Posterior vena cava (tissue), 2 donors: ENCODE results near the gene PTAFR. TPM values are rescaled to one million over a fixed set of nuclear protein-coding genes. Genes with fewer than 3 reads are reported as not detected.

Experiments
- DNase-seq: peaks from one replicate; pipeline ENCODE4 v3.0.0-alpha.2; 2020; ENCODE audit warnings: low spot score
- intact Hi-C, 2 donors: fragments of 100-400 bp; cut with DNase I; formaldehyde crosslinking; loops; one replicate each; pipeline versions ENCODE4 v1.14.1 to v1.14.2; 2022 to 2023
- total RNA-seq, 2 donors: library from RNA; stranded (reverse); fragmentation: NEBNext Ultra II Directional; extraction: Animal tissue kit (Norgen Biotek cat#: 25700); gene quantifications; one replicate each; pipeline ENCODE4 v1.2.1, GENCODE V29; 2021
- donor health status: DM: yes; HTN: yes; CAD: no.
- donor health status: DM: yes; HTN: yes; CAD: no.

PTAFR gene
- total RNA-seq, 2 donors from 2014 or later: 5.9 to 9.3 TPM

DNA sequence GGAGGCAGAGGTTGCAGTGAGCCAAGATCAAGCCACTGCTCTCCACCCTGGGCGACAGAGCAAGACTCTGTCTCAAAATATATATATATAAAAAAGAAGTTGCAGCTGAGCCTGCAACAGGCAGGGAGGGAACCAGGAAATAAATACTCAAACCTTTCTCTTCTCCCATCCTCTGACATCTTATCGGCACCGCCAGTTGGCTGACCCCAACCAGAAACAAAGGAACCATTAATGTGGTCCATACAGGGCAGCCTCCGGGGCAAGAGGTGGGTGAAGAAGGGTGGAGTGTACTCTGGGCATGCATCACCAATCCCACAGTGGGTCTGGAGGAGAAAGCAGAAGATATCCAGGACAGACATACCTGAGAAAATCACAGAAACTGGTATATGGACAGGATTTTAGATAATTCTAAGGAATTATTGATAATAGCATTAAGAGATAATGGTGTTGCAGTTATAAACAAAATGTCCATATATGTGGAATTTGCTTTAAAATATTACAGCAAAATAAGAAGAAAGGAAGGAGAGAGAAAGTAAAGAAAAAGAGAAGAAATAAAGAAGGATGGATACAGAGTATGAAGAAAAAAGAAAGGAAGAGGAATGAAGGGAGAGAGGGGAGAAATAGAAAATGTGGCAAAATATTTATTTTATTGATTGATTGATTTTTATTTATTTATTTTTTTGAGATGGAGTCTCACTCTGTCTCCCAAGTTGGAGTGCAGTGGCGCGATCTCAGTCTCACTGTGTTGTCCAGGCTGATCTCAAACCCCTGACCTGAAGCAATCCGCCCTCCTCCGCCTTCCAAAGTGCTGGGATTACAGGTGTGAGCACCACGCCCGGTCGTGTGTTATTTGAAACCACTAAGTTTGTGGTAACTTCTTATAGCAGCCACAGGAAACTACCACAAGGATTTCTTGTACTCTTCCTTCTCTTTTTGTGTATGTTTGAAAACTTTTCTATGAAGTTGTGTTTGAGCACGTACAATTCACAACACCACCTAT lies 4.1 kb upstream of the PTAFR start:
- DNase-seq: peak; percentile 43
- intact Hi-C loops: no loop called here

- DNase-seq: peak; percentile 74
- intact Hi-C loops: no loop called here
Measured at GRCh38 chr1:28178690-28179485, 2.4 kb upstream of the PTAFR start.

DNA sequence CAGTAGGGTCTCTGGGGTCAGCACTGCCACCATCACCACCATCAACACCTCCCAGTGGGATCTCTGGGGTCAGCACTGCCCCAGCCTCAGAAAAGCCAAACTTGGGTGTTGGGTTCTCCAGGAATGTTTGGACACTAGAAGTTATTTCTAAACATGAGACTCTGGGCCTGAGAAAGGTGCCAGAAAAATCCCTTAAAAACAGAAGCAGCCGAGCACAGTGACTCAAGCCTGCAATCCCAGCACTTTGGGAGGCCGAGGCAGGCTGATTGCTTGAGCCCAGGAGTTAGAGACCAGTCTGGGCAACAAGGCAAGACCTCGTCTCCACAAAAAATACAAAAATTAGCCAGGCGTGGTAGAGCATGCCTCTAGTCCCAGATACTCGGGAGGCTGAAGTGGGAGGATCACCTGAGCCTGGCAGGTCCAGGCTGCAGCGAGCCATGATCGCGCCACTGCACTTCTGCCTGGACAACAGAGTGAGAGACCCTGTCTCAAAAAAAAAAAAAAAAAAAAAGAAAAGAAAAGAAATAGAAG lies 470 bp downstream of the PTAFR start:
- DNase-seq: peak; percentile 48
- intact Hi-C loops: no loop called here

GRCh38 chr1:28173980-28174297 lies 2.6 kb downstream of the PTAFR start:
- intact Hi-C loops: no loop called here
- no peak for DNase-seq

DNA sequence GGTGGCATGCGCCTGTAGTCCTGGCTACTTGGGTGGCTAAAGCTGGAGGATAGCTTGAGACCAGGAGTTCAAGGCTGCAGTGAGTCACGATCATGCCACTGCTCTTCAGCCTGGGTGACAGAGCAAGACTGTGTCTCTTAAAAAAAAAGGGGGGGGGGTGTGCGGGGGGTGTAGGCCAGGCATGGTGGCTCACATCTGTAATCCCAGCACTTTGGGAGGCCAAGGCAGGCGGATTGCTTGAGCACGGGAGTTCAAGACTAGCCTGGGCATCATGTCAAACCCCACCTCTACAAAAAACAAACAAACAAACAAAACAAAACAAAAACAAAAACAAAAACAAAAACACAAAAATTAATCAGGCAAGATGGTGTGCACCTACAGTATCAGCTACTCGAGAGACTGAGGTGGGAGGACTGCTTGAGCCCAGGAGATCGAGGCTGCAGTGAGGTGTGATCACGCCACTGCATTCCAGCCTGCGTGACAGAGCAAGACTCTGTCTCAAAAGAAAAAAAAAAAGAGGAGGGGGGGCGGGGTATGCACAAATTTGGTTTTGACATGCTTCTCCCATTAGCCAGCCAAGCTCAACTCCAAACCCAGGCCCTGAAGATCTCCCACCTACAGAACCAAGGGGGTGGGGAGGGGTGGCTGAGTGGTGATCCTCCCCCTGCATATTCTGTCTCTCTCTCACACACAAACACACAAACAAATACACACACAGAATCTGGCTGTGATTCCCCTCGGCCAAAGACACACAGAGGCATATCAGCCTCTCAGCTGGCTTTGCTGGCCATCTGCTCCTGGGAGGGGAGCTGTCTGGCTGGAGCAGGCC lies 3.1 kb downstream of the PTAFR start:
- intact Hi-C loops: no loop called here
- peak; percentile 32 for DNase-seq

GRCh38 chr1:28172713-28173150 lies 3.8 kb downstream of the PTAFR start:
- intact Hi-C loops: no loop called here
- no peak for DNase-seq

DNA sequence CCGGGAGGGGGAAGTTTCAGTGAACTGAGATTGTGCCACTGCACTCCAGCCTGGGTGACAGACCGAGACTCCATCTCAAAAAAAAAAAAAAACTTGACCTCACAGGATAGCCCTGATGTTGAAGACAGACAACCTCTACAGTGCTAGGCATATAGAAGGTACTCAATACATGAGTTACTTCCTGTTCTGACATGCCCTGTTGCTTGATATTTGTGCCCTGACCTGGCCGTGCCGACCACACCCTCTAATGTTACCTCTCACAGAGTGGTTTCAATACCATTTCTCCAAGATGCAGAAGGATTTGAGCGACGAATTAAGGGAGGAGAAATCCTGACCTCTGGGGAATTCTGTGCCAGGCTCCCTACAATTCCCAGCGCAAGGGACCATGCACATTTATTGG lies 5.2 kb downstream of the PTAFR start:
- DNase-seq: no peak
- intact Hi-C loops: no loop called here

DNA sequence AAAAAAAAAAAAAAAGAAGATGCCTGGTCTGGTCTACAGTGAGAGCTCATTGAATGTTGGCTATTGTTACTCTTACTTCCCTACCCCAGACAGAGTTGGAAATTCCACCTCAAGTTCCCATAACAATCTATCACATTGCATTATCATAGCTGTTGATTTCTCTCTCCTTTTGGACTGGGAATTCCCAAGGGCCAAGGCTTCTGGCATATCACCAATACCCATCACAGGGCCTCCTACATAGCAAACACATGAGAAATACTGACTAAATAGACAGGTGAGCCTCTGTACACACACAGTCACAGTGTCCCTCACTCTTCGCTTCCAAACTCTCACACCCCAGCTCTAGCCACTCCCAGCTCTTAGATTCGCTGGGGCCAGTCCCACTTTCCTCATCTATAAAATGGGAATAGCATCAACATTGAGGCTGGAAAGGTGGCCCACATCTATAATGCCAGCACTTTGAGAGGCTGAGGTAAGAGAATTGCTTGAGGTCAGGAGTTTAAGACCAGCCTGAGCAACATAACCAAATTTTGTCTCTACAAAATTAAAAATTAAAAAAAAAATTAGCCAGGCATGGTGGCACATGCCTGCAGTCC lies 6.4 kb downstream of the PTAFR start:
- DNase-seq: no peak
- intact Hi-C loops: no loop called here

- intact Hi-C loops: no loop called here
- DNase-seq: peak; percentile 49
Measured at GRCh38 chr1:28163496-28164161, 12.9 kb downstream of the PTAFR start.

DNA sequence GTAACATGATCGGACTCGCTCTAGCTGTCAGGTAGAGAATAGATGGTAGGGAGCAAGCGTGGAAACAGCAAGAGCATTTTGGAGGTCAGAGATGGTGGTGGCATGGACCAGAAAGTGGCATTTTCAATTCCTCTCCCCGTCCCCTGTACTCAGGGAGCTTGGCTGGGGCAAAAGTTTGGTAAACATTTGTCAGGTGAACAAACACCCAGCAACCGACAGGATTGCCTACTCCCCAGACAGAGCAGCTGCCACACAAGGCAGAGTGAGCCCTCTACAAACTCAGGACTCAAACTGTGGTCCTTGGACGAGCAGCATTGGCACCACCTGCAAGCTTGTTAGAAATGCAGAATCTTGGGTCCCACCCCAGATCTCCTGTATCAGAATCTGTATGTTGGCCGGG lies 14.3 kb downstream of the PTAFR start:
- intact Hi-C loops: no loop called here
- DNase-seq: peak; percentile 36

DNA sequence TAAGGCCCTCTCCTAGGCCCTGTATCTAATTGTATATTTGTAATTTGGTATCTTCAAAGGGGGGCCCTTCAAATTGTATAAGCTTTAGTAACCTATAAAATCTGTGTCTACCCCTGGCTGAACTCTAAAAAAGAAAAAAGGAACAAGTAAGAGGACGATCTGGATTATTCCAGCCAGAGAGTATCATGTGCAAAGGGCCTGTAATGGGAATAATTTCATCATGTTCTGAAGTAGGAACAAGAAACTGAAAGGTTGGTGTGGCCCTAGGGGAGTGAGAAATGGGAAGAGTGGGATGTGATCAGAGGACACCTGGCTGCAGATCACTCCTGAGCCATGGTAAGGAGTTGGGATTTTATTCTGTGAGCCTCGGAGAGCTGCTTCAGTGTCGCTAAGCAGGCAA lies 14.7 kb downstream of the PTAFR start:
- peak; percentile 1 for DNase-seq
- intact Hi-C loops: no loop called here

- intact Hi-C loops: no loop called here
Measured at GRCh38 chr1:28160782-28161266, 15.7 kb downstream of the PTAFR start.

GRCh38 chr1:28159680-28160079 lies 16.8 kb downstream of the PTAFR start:
- no peak for DNase-seq
- intact Hi-C loops: no loop called here

More at GRCh38 chr1:28160782-28161266, 15.7 kb downstream of the PTAFR start:
- DNase-seq: peak; percentile 77

DNA sequence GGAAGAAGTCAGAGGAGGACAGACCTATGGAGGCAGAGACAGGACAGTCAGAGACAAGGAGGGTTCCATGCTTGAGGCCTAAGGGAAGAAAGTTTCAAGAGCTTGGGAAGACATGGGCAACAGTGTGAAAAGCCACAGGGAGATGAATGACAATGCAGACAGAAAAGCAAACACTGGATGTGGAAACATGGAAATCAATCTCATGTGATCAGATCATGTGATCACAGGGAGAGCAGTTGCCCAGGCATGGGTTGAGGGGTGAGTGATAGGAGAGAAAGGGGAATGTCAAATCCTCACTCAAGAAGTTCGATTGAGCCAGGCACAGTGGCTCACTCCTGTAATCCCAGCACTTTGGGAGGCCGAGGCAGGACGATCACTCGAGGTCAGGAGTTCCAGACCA lies 17.2 kb downstream of the PTAFR start:
- DNase-seq: no peak
- intact Hi-C loops: no loop called here

- intact Hi-C loops: no loop called here
- DNase-seq: no peak
Measured at GRCh38 chr1:28157894-28158293, 18.6 kb downstream of the PTAFR start.

DNA sequence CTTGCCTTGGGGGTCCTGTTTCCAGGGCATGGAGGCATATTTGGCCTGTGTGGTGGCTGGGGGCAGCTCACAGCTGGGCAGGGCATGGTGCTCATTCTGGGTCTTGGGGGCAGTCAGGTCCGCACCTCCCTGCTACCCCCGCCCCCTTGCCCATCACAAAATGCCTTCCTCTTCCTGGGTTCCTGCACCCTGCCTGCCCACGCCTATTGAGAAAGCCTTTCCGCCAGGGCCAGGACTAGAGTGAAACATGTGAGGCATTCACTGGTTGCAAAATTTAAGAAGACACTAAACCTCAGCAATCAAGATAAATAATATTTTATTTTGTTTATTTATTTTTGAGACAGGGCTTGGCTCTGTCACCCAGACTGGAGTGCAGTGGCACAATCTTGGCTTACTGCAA lies 19.7 kb downstream of the PTAFR start:
- no peak for DNase-seq
- intact Hi-C loops: no loop called here

DNA sequence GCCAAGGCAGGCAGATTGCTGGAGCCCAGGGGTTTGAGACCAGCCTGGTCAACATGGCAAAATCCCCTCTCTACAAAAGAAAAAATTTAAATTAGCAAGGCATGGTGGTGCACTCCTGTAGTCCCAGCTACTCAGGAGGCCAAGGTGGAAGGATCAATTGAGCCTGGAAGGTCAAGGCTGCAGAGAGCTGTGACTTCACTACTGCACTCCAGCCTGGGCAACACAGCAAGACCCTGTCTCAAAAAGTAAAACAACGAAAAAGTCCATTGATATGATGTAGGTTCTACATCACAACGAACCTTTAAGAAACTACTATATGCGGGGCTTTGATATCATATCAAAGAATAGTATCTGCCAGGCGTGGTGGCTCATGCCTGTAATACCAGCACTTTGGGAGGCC lies 20.9 kb downstream of the PTAFR start:
- intact Hi-C loops: no loop called here

GRCh38 chr1:28154078-28154594 lies 22.4 kb downstream of the PTAFR start:
- DNase-seq: no peak
- intact Hi-C loops: no loop called here

More for the DNA sequence above, 20.9 kb downstream of the PTAFR start:
- DNase-seq: no peak
